Progenitor cell of endocrine pancreas (in vitro differentiated cells): Measurements from ENCODE around the gene FGD4. TPM values are rescaled to one million over a fixed set of nuclear protein-coding genes. Genes with fewer than 3 reads are reported as not detected.

Experiments
- DNase-seq: peaks from one replicate; pipeline ENCODE4 v3.0.0; 2021; ENCODE audit warnings: low spot score; ENCODE audit not compliant: unreplicated experiment
- H3K27ac Mint-ChIP-seq: 2 replicates; pipeline ENCODE4 v1.8.0; 2021; ENCODE audit warnings: mild to moderate bottlenecking, moderate library complexity, mixed read lengths
- H3K27me3 Mint-ChIP-seq: 2 replicates; pipeline ENCODE4 v1.8.0; 2021; ENCODE audit warnings: mixed read lengths
- H3K36me3 Mint-ChIP-seq: 2 replicates; pipeline ENCODE4 v1.8.0; 2022; ENCODE audit warnings: mixed read lengths; ENCODE audit not compliant: insufficient read depth
- H3K4me1 Mint-ChIP-seq: 2 replicates; pipeline ENCODE4 v1.8.0; 2021; ENCODE audit warnings: low read depth, mixed read lengths
- H3K4me3 Mint-ChIP-seq: 2 replicates; pipeline ENCODE4 v1.8.0; 2021; ENCODE audit warnings: low read depth, mild to moderate bottlenecking, moderate library complexity, mixed read lengths
- H3K9me3 Mint-ChIP-seq: 2 replicates; pipeline ENCODE4 v1.8.0; 2021; ENCODE audit warnings: low read depth, mixed read lengths
- CTCF ChIP-seq: fragments of 200-600 bp; sonication (generic); IDR thresholded peaks from one replicate; pipeline ENCODE4 v1.5.0; 2021; ENCODE audit warnings: antibody characterized with exemption, mild to moderate bottlenecking; ENCODE audit not compliant: unreplicated experiment
- total RNA-seq: library from RNA; stranded (reverse); gene quantifications from 2 replicates; pipeline ENCODE4 v1.2.1, GENCODE V29; 2021

The FGD4 gene
- total RNA-seq, 1 donor from 2014 or later, result 83.8 TPM

GRCh38 chr12:32478166-32478565 lies 78.8 kb downstream of the FGD4 start:
- TF ChIP-seq CTCF, result no peak
- H3K27me3 Mint-ChIP-seq, result no peaks in the 10 kb centered on the region
- H3K4me1 Mint-ChIP-seq, result peaks cover 6% of the 10 kb centered on the region
- H3K9me3 Mint-ChIP-seq, result no peaks in the 10 kb centered on the region
- DNase-seq, result no peak
- no peak overlapping the region for H3K27ac Mint-ChIP-seq
- H3K4me3 Mint-ChIP-seq, result no peak overlapping the region
- peaks cover 25% of the 10 kb centered on the region for H3K36me3 Mint-ChIP-seq

GRCh38 chr12:32478858-32479725 lies 79.7 kb downstream of the FGD4 start:
- peak overlapping the region; percentile 21 for H3K27ac Mint-ChIP-seq
- H3K4me1 Mint-ChIP-seq, result peaks cover 6% of the 10 kb centered on the region
- no peaks in the 10 kb centered on the region for H3K27me3 Mint-ChIP-seq
- no peak for DNase-seq
- no peak overlapping the region for H3K4me3 Mint-ChIP-seq
- no peaks in the 10 kb centered on the region for H3K9me3 Mint-ChIP-seq
- TF ChIP-seq CTCF, result no peak
- peaks cover 16% of the 10 kb centered on the region for H3K36me3 Mint-ChIP-seq

GRCh38 chr12:32482226-32482625 lies 82.9 kb downstream of the FGD4 start:
- no peak for TF ChIP-seq CTCF
- no peak for DNase-seq
- peaks cover 12% of the 10 kb centered on the region for H3K36me3 Mint-ChIP-seq
- no peak overlapping the region for H3K4me3 Mint-ChIP-seq
- no peaks in the 10 kb centered on the region for H3K27me3 Mint-ChIP-seq
- no peaks in the 10 kb centered on the region for H3K9me3 Mint-ChIP-seq
- H3K27ac Mint-ChIP-seq, result no peak overlapping the region
- H3K4me1 Mint-ChIP-seq, result peaks cover 11% of the 10 kb centered on the region

- TF ChIP-seq CTCF, result no peak
- peak overlapping the region; percentile 11 for H3K27ac Mint-ChIP-seq
- no peaks in the 10 kb centered on the region for H3K9me3 Mint-ChIP-seq
- H3K36me3 Mint-ChIP-seq, result peaks cover 6% of the 10 kb centered on the region
- no peak overlapping the region for H3K4me3 Mint-ChIP-seq
- H3K4me1 Mint-ChIP-seq, result peaks cover 9% of the 10 kb centered on the region
- no peaks in the 10 kb centered on the region for H3K27me3 Mint-ChIP-seq
- DNase-seq, result no peak
Observed at GRCh38 chr12:32483499-32483898, 84.1 kb downstream of the FGD4 start.

- peaks cover 5% of the 10 kb centered on the region for H3K4me1 Mint-ChIP-seq
- H3K36me3 Mint-ChIP-seq, result peaks cover 6% of the 10 kb centered on the region
- no peak for DNase-seq
- no peak overlapping the region for H3K27ac Mint-ChIP-seq
- no peaks in the 10 kb centered on the region for H3K9me3 Mint-ChIP-seq
- no peak for TF ChIP-seq CTCF
- no peak overlapping the region for H3K4me3 Mint-ChIP-seq
- no peaks in the 10 kb centered on the region for H3K27me3 Mint-ChIP-seq
Observed at GRCh38 chr12:32483993-32484392, 84.6 kb downstream of the FGD4 start.
